ENCODE data around the gene FOXC2. TPM values are rescaled to one million over a fixed set of nuclear protein-coding genes. Genes with fewer than 3 reads are reported as not detected.

The FOXC2 gene
- total and polyA plus RNA-seq, 4 experiments from 2014 or later = not detected

DNA sequence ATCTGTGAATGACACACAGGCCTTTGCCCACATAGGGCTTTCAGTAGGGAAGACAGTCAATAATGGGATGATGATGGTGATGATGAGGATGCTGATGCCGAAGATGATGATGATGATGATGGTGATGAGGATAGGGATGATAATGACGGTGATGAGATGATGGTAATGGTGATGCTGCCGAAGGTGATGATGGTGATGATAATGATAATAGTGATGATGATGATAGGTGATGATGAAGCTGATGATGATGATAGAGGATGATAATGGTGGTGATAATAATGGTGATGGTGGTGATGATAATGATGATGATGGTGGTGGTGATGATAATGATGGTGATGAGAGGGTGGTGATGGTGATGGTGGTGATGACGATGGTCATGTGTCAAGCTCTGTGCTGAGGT is 24.6 kb downstream of the FOXC2 start:
- Histone ChIP-seq H3K36me3 (ENCODE audit: insufficient read depth, low read length) (no peaks in the 10 kb centered on the region), H3K4me1 (ENCODE audit: insufficient read depth, low read length) (no peaks in the 10 kb centered on the region), H3K27me3 (ENCODE audit: insufficient read depth, low read length) (peaks cover 5% of the 10 kb centered on the region), H3K9me3 (ENCODE audit: control insufficient read depth in 1 of 2, low read length in 2 of 2) (no peaks in the 10 kb centered on the region), H3K27ac (ENCODE audit: low read depth, low read length) (no peak overlapping the region), H3K4me3 (ENCODE audit: low read length in 2 of 2) (no peak overlapping the region)
- Mint-ChIP-seq H3K4me1 (peaks cover 0 to 5% (median 2%) of the 10 kb centered on the region in 4 donors), H3K4me3 (no peak overlapping the region), H3K27me3 (peaks cover 13 to 32% of the 10 kb centered on the region in 2 donors), H3K9me3 (peaks cover 0 to 2% (median 0%) of the 10 kb centered on the region in 8 donors), H3K27ac (peak overlapping the region in 1 of 7 donors; percentile 22), H3K36me3 (no peaks in the 10 kb centered on the region)
- CTCF ChIA-PET (ENCODE audit: partially characterized antibody) = no interaction called here
- POLR2A ChIA-PET (ENCODE audit: partially characterized antibody) = no interaction called here
- no peak for DNase-seq
- intact Hi-C loops (cut with micrococcal nuclease) = no loop called here

DNA sequence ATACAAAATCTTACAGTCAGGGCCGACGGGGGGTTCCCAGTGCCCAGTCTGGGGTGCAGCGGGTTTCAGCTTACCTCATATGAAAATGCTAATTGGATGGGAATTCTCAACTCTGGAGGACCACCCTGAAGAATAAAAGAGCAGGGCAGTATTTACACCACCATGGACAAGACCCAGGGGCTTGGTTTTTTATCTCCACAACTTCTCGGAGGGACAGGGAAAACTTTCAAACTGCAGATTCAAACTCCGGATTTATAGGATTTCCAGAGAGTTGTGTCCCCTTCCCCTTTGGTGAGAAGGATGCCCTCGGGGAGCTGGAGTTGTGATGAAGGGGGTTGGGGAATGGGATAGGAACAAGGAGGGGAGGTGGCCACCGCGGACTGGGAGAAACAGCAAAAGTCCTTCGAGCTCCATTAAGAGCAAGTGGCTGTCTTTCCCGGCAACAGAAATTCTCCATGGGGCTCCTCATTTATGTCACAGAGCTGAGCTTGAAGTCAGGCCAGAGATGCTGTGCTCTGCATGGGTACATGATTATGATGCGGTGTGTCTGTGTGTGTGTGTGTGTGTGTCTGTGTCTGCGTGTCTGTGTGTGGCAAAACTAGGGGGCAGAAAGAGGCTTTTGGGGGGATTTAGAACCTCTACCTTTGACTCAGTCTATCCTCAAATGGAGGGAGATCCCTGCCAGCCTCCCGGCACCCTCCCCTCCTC is 27.4 kb downstream of the FOXC2 start:
- no peak overlapping the region for H3K4me3 ChIP-seq (ENCODE audit: low read length in 2 of 2)
- no peaks in the 10 kb centered on the region for H3K36me3 ChIP-seq (ENCODE audit: insufficient read depth, low read length)
- H3K27ac ChIP-seq (ENCODE audit: low read depth, low read length) = no peak overlapping the region
- H3K4me3 Mint-ChIP-seq = no peak overlapping the region
- no peaks in the 10 kb centered on the region for H3K36me3 Mint-ChIP-seq
- H3K4me1 ChIP-seq (ENCODE audit: insufficient read depth, low read length) = no peaks in the 10 kb centered on the region
- H3K27me3 Mint-ChIP-seq = peaks cover 16 to 41% of the 10 kb centered on the region in 2 donors
- peaks cover 0 to 2% (median 0%) of the 10 kb centered on the region in 8 donors for H3K9me3 Mint-ChIP-seq
- peaks cover 5% of the 10 kb centered on the region for H3K27me3 ChIP-seq (ENCODE audit: insufficient read depth, low read length)
- H3K4me1 Mint-ChIP-seq = peaks cover 0 to 5% (median 2%) of the 10 kb centered on the region in 4 donors
- no peak for DNase-seq
- CTCF ChIA-PET (ENCODE audit: partially characterized antibody) = no interaction called here
- H3K9me3 ChIP-seq (ENCODE audit: control insufficient read depth in 1 of 2, low read length in 2 of 2) = no peaks in the 10 kb centered on the region
- intact Hi-C loops (cut with micrococcal nuclease) = no loop called here
- no peak overlapping the region for H3K27ac Mint-ChIP-seq
- POLR2A ChIA-PET (ENCODE audit: partially characterized antibody) = no interaction called here

DNA sequence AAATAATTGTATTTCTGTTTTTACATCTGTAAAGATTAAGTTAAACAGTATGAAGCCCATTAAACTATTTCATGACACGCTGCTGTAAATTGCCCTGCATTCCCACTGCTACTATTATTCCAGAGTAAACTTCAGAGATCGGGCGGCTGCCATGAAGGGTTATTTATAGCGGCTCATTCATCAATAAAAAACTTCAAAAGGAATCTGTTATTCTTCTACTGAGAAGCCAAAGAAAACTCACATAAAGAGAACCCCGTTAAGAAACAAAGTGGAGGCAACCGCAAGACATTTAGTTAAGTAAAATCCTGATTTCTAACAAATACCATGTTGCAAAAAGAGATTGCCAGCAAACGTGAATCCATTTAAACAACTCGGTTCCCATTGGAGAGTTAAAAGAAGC is 28.1 kb downstream of the FOXC2 start:
- peaks cover 0 to 2% (median 0%) of the 10 kb centered on the region in 8 donors for H3K9me3 Mint-ChIP-seq
- no peaks in the 10 kb centered on the region for H3K4me1 ChIP-seq (ENCODE audit: insufficient read depth, low read length)
- H3K27ac Mint-ChIP-seq = no peak overlapping the region
- H3K4me3 ChIP-seq (ENCODE audit: low read length in 2 of 2) = no peak overlapping the region
- peaks cover 5% of the 10 kb centered on the region for H3K27me3 ChIP-seq (ENCODE audit: insufficient read depth, low read length)
- CTCF ChIA-PET (ENCODE audit: partially characterized antibody) = no interaction called here
- H3K27me3 Mint-ChIP-seq = peaks cover 18 to 40% of the 10 kb centered on the region in 2 donors
- no peaks in the 10 kb centered on the region for H3K36me3 ChIP-seq (ENCODE audit: insufficient read depth, low read length)
- POLR2A ChIA-PET (ENCODE audit: partially characterized antibody) = no interaction called here
- H3K4me3 Mint-ChIP-seq = no peak overlapping the region
- no peaks in the 10 kb centered on the region for H3K9me3 ChIP-seq (ENCODE audit: control insufficient read depth in 1 of 2, low read length in 2 of 2)
- H3K36me3 Mint-ChIP-seq = no peaks in the 10 kb centered on the region
- H3K27ac ChIP-seq (ENCODE audit: low read depth, low read length) = no peak overlapping the region
- intact Hi-C loops (cut with micrococcal nuclease) = no loop called here
- peaks cover 0 to 5% (median 2%) of the 10 kb centered on the region in 4 donors for H3K4me1 Mint-ChIP-seq
- DNase-seq = no peak

DNA sequence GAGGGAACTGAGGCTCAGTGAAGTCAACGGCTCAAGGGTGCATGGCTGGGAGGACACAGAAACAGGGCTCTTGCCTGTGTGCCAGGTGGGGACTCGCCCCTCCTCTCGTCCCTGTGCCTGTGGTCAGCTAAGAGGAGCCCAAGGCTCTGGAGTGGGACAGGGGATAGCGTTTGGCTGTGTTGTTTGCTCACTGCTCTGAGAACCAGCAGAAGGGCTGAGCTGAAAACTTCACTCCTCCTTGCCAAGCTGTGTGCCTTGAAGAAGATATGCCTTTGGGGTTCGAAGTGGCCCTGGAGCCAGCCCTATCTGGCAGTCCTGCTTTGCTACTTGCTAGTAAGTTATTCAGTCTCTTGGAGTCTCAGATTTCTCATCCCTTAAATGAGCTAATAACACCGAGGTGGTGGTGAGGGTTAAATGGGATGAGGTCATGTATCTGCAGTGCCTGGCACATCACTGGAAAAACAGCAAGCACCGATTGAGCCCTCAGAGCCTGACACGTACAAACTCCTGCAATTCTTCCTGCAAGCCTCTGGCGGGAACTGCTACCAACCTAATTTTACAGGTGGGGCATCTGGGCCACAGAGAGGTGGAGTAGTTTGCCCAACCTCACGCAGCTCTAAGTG is 29.5 kb downstream of the FOXC2 start:
- no peaks in the 10 kb centered on the region for H3K36me3 Mint-ChIP-seq
- H3K9me3 Mint-ChIP-seq = peaks cover 0 to 1% (median 0%) of the 10 kb centered on the region in 8 donors
- H3K36me3 ChIP-seq (ENCODE audit: insufficient read depth, low read length) = no peaks in the 10 kb centered on the region
- no peaks in the 10 kb centered on the region for H3K27me3 ChIP-seq (ENCODE audit: insufficient read depth, low read length)
- no peak overlapping the region for H3K27ac ChIP-seq (ENCODE audit: low read depth, low read length)
- no peak for DNase-seq
- POLR2A ChIA-PET (ENCODE audit: partially characterized antibody) = no interaction called here
- no peak overlapping the region for H3K27ac Mint-ChIP-seq
- H3K4me1 ChIP-seq (ENCODE audit: insufficient read depth, low read length) = no peaks in the 10 kb centered on the region
- H3K4me1 Mint-ChIP-seq = peaks cover 0 to 5% (median 2%) of the 10 kb centered on the region in 4 donors
- CTCF ChIA-PET (ENCODE audit: partially characterized antibody) = no interaction called here
- no peak overlapping the region for H3K4me3 Mint-ChIP-seq
- no peak overlapping the region for H3K4me3 ChIP-seq (ENCODE audit: low read length in 2 of 2)
- peaks cover 18 to 44% of the 10 kb centered on the region in 2 donors for H3K27me3 Mint-ChIP-seq
- intact Hi-C loops (cut with micrococcal nuclease) = no loop called here
- no peaks in the 10 kb centered on the region for H3K9me3 ChIP-seq (ENCODE audit: control insufficient read depth in 1 of 2, low read length in 2 of 2)

DNA sequence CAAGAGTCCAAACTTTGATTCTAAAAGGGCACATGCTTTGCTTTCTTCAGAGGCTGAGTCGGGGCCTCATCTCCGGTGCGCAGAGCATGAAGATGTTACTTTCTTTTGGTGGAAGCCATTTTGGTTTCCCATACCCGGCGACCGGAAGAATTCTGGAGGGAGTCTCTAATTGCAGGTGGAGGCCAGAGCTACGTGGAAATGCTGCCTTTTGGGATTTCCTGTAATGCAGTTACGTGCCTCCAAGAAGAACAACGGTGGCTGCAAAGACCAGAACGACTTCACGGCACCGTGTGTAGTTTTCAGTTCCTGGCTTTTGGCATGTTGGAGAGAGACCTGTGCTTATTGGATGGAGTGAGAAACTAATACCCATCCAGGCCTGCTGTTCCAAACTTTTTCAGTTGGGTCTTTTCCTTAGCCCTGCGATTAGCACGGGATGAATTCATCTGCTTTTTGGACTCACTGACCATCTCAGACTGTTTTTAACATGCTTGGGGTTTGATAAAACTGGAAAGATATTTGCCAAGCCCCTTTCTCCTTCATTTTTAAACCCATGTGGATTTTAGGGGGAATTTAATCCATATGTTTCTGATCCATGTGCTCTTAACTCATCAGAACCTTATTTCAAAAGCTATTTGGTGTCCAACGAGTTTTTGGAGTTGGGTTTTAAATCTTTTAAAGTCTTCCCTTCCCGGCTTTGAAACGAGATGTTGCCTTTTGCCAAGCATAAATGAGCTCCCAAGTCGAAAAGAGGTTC is 30.7 kb downstream of the FOXC2 start:
- H3K9me3 ChIP-seq (ENCODE audit: control insufficient read depth in 1 of 2, low read length in 2 of 2) = no peaks in the 10 kb centered on the region
- no peak overlapping the region for H3K27ac ChIP-seq (ENCODE audit: low read depth, low read length)
- H3K27ac Mint-ChIP-seq = no peak overlapping the region
- H3K4me1 Mint-ChIP-seq = peaks cover 0 to 5% (median 2%) of the 10 kb centered on the region in 4 donors
- no peak for DNase-seq
- no peaks in the 10 kb centered on the region for H3K4me1 ChIP-seq (ENCODE audit: insufficient read depth, low read length)
- intact Hi-C loops (cut with micrococcal nuclease) = no loop called here
- ChIA-PET POLR2A (ENCODE audit: partially characterized antibody) (no interaction called here), CTCF (ENCODE audit: partially characterized antibody) (no interaction called here)
- no peak overlapping the region for H3K4me3 Mint-ChIP-seq
- no peaks in the 10 kb centered on the region for H3K27me3 ChIP-seq (ENCODE audit: insufficient read depth, low read length)
- no peaks in the 10 kb centered on the region for H3K36me3 ChIP-seq (ENCODE audit: insufficient read depth, low read length)
- H3K36me3 Mint-ChIP-seq = no peaks in the 10 kb centered on the region
- H3K9me3 Mint-ChIP-seq = no peaks in the 10 kb centered on the region
- H3K4me3 ChIP-seq (ENCODE audit: low read length in 2 of 2) = no peak overlapping the region
- peaks cover 15 to 38% of the 10 kb centered on the region in 2 donors for H3K27me3 Mint-ChIP-seq

DNA sequence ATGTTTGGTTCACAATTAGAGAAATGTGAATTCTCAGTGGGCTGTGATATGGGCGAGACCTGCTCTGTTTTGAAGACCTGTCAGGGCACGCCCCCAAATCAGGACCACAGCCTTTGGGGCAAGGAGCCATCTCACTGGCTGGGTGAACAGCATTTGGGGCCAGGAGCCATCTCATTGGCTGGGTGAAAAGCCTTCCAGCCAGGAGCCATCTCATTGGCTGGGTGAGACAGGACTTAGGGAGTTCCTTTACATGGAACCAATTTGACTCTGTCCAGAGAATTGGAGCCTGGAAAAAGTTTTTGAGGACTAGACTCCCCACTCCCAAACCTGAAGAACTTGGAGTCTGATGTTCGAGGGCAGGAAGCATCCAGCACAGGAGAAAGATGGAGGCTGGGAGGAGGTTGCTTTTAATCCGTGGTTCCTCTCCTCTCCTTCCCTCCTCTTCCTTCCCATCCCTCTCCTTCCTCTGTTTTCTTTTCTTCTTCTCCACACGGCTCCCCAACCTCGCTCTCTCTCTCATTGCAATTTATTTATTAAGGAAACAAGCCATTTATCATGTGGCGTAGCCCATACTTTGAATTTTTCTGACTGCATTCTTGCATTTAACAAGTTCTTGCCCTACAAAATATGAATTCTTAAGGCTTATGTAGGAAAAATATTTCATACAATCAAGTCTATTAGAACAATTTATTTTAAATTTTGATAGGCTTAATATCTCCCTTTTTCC is 31.4 kb downstream of the FOXC2 start:
- H3K4me3 ChIP-seq (ENCODE audit: low read length in 2 of 2) = no peak overlapping the region
- H3K27me3 ChIP-seq (ENCODE audit: insufficient read depth, low read length) = no peaks in the 10 kb centered on the region
- ChIA-PET CTCF (ENCODE audit: partially characterized antibody) (no interaction called here), POLR2A (ENCODE audit: partially characterized antibody) (no interaction called here)
- Mint-ChIP-seq H3K9me3 (no peaks in the 10 kb centered on the region), H3K4me1 (peaks cover 0 to 5% (median 2%) of the 10 kb centered on the region in 4 donors), H3K4me3 (no peak overlapping the region), H3K27me3 (peaks cover 20 to 36% of the 10 kb centered on the region in 2 donors), H3K27ac (no peak overlapping the region), H3K36me3 (no peaks in the 10 kb centered on the region)
- H3K9me3 ChIP-seq (ENCODE audit: control insufficient read depth in 1 of 2, low read length in 2 of 2) = no peaks in the 10 kb centered on the region
- H3K4me1 ChIP-seq (ENCODE audit: insufficient read depth, low read length) = no peaks in the 10 kb centered on the region
- H3K27ac ChIP-seq (ENCODE audit: low read depth, low read length) = no peak overlapping the region
- DNase-seq = no peak
- intact Hi-C loops (cut with micrococcal nuclease) = no loop called here
- no peaks in the 10 kb centered on the region for H3K36me3 ChIP-seq (ENCODE audit: insufficient read depth, low read length)

Measured in CD4-positive, alpha-beta memory T cell (primary cell).